ENCODE measurements around the gene NLK.

DNA sequence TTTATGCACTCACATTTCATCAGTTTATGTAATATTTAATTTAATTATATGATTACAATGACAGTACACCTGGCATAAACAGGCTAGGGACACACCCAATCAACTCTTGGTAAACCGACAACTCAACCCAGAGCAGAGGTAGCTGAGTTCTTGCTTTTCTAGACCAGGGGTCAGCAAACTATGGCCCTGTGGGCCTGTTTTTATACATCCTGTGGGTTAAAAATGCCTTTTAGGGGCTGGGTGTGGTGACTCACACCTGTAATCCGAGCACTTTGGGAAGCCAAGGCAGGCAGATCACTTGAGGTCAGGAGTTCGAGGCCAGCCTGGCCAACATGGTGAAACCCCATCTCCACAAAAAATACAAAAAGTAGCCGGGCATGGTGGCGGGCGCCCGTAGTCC is 177.3 kb downstream of the NLK start:
- TF ChIP-seq, protein P1, sequence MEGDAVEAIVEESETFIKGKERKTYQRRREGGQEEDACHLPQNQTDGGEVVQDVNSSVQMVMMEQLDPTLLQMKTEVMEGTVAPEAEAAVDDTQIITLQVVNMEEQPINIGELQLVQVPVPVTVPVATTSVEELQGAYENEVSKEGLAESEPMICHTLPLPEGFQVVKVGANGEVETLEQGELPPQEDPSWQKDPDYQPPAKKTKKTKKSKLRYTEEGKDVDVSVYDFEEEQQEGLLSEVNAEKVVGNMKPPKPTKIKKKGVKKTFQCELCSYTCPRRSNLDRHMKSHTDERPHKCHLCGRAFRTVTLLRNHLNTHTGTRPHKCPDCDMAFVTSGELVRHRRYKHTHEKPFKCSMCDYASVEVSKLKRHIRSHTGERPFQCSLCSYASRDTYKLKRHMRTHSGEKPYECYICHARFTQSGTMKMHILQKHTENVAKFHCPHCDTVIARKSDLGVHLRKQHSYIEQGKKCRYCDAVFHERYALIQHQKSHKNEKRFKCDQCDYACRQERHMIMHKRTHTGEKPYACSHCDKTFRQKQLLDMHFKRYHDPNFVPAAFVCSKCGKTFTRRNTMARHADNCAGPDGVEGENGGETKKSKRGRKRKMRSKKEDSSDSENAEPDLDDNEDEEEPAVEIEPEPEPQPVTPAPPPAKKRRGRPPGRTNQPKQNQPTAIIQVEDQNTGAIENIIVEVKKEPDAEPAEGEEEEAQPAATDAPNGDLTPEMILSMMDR (IDR thresholded peaks at IDR 0.05; ENCODE audit: extremely low read depth in 1 of 2, insufficient read depth in 1 of 2, low read depth in 1 of 2, low read length in 2 of 2): no peak
- TF ChIP-seq POLR2A (IDR thresholded peaks at IDR 0.05; ENCODE audit: low read depth, low read length): no peak
- TF ChIP-seq EZH2 (IDR thresholded peaks at IDR 0.05; ENCODE audit: borderline replicate concordance, low read depth, low read length, severe bottlenecking): no peak
- TF ChIP-seq GATA2 (IDR thresholded peaks at IDR 0.05; ENCODE audit: insufficient read depth, insufficient read length, low read depth, low read length): no peak
- TF ChIP-seq, protein P2, sequence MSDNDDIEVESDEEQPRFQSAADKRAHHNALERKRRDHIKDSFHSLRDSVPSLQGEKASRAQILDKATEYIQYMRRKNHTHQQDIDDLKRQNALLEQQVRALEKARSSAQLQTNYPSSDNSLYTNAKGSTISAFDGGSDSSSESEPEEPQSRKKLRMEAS (IDR thresholded peaks at IDR 0.05; ENCODE audit: insufficient read depth, insufficient read length): no peak

All from endothelial cell of umbilical vein (primary cell).